Mucosa of descending colon (tissue), 3 donors: ENCODE data around the gene TRAM2. TPM values are rescaled to one million over a fixed set of nuclear protein-coding genes. Genes with fewer than 3 reads are reported as not detected.
A peak's percentile ranks its signal among the peaks of the same experiment; 100 is the strongest.

ENCODE experiments used
- ATAC-seq: fragments of 200-7000 bp; cut with Tn5 transposase; one replicate; pipeline ENCODE4 v1.9.1; 2020; ENCODE audit warnings: mild to moderate bottlenecking, moderate library complexity
- DNase-seq, 3 donors: peaks; one replicate each; pipeline ENCODE4 v3.0.0-alpha.2; 2020
- H3K36me3 ChIP-seq: fragments of 200-600 bp; one replicate; pipeline ENCODE4 v1.8.0; 2021; ENCODE audit warnings: low read depth, mild to moderate bottlenecking
- H3K4me1 ChIP-seq: fragments of 200-600 bp; one replicate; pipeline ENCODE4 v1.8.0; 2021; ENCODE audit warnings: low read depth, mild to moderate bottlenecking
- H3K4me3 ChIP-seq: fragments of 200-600 bp; one replicate; pipeline ENCODE4 v1.8.0; 2021; ENCODE audit warnings: mild to moderate bottlenecking
- H3K9me3 ChIP-seq: fragments of 200-600 bp; one replicate; pipeline ENCODE4 v1.8.0; 2021; ENCODE audit warnings: mild to moderate bottlenecking
- intact Hi-C, 2 donors: fragments of 100-400 bp; cut with DNase I in 1 of 2; cut with micrococcal nuclease in 1 of 2; formaldehyde crosslinking; loops; one replicate each; pipeline versions ENCODE4 v1.11.0 to v1.11.1; 2022; cut with DNase I, micrococcal nuclease
- total RNA-seq, 3 donors: library from RNA; stranded (reverse); fragmentation: NEBNext Ultra II Directional in 2 of 3; extraction: Animal tissue kit (Norgen Biotek cat#: 25700) in 2 of 3; gene quantifications; one replicate each; pipeline versions ENCODE4 v1.2.1 to v1.2.4, GENCODE V29; 2021 to 2023
- TF ChIP-seq, protein P1 (sequence below): fragments of 200-600 bp; IDR thresholded peaks from one replicate; pipeline ENCODE4 v1.8.0; 2022; ENCODE audit warnings: antibody characterized with exemption, mild to moderate bottlenecking
- donor health status: DM: no; HTN: no; CAD: no; lungs with moderate emphysema.
- donor health status: DM: no; HTN: no; CAD: no.
- donor health status: DM: no; HTN: yes; CAD: no.

TRAM2 gene
- total RNA-seq, 3 donors from 2014 or later: 20.3 to 25.0 (median 24.1) TPM

DNA sequence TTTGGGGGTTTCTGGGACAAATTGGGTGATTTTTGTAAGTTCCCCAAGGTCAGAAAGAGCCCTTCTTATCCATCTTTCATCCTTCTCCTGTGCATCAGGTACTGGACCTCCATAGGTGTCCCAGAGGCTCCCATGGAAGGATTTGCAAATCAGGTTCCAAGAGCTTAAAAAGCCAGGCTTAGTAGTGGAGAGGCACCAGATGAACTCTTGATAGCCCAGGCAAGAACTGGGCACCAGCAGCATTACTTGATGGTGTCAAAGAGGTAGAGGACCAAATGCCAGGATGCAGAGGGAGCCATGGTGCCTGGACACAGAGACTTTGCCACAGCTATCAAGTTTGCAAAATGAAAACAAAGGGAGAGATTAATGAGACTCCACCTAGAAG, 20.9 kb upstream of the TRAM2 start:
- DNase-seq (no peak), ATAC-seq (no peak)
- Histone ChIP-seq H3K9me3 (no peaks in the 10 kb centered on the region), H3K4me3 (no peak overlapping the region), H3K36me3 (no peaks in the 10 kb centered on the region), H3K4me1 (peaks cover 8% of the 10 kb centered on the region)
- intact Hi-C loops: loop anchor here (5.0 to 10.0 kb wide), 2 partner anchors 67 to 180 kb away; no protein-coding TSS in a partner anchor
- TF ChIP-seq, protein P1, sequence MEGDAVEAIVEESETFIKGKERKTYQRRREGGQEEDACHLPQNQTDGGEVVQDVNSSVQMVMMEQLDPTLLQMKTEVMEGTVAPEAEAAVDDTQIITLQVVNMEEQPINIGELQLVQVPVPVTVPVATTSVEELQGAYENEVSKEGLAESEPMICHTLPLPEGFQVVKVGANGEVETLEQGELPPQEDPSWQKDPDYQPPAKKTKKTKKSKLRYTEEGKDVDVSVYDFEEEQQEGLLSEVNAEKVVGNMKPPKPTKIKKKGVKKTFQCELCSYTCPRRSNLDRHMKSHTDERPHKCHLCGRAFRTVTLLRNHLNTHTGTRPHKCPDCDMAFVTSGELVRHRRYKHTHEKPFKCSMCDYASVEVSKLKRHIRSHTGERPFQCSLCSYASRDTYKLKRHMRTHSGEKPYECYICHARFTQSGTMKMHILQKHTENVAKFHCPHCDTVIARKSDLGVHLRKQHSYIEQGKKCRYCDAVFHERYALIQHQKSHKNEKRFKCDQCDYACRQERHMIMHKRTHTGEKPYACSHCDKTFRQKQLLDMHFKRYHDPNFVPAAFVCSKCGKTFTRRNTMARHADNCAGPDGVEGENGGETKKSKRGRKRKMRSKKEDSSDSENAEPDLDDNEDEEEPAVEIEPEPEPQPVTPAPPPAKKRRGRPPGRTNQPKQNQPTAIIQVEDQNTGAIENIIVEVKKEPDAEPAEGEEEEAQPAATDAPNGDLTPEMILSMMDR: no peak

DNA sequence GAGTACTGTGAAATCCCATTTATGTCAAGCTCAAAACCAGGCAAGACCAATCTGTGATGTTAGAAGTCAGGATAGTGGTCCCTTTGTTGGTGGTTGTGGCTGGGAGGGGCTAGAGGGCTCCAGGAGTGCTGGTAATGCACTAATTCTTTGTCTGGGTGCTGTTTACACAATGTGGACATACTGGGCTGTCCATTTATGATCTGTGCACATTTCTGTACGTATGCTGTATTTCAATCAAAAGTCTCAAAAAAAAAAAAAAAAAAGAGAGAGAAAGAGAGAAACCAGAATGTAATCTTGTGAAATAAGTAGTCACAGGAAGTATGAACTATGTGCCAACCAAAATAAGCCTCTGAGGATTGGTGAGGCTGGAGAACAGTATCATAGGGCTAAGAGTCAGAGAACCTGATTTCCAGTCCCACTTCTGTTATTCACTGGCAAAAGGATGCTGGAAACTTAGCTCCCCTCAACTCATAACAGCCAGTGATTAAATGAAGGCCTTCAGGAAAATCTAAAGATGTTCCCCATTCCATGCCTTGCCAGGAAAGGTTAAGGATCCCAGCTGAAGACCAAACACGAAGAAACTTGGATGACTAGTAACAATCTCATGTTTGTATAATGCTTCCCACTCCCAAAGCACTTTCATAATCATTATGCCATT, 19.6 kb upstream of the TRAM2 start:
- TF ChIP-seq, protein P1: no peak
- intact Hi-C loops: loop anchor here (5.0 to 10.0 kb wide), 2 partner anchors 68 to 179 kb away; no protein-coding TSS in a partner anchor
- ATAC-seq: no peak
- H3K4me1 ChIP-seq: peaks cover 8% of the 10 kb centered on the region
- H3K9me3 ChIP-seq: no peaks in the 10 kb centered on the region
- DNase-seq: no peak
- H3K4me3 ChIP-seq: no peak overlapping the region
- no peaks in the 10 kb centered on the region for H3K36me3 ChIP-seq

DNA sequence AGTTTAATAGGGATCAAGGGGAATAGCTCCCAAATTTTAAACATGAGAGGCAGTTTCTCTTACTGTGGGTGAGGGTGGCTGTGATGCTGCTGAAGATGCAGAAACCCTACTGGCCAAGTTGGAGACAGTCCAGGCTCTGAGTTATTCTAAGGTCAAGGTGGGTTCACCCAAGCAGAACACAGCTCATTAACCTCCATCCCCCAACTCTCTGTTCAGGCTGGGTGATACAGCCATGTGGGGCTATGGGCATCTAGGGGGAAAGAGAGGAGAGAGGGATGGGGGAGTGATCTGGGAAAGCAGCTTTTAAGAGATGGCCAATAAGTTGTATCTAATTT, 18.9 kb upstream of the TRAM2 start:
- ATAC-seq (no peak), DNase-seq (no peak)
- TF ChIP-seq, protein P1: no peak
- peaks cover 8% of the 10 kb centered on the region for H3K4me1 ChIP-seq
- no peaks in the 10 kb centered on the region for H3K36me3 ChIP-seq
- H3K4me3 ChIP-seq: no peak overlapping the region
- intact Hi-C loops: loop anchor here (5.0 to 10.0 kb wide), 2 partner anchors 69 to 178 kb away; no protein-coding TSS in a partner anchor
- no peaks in the 10 kb centered on the region for H3K9me3 ChIP-seq

DNA sequence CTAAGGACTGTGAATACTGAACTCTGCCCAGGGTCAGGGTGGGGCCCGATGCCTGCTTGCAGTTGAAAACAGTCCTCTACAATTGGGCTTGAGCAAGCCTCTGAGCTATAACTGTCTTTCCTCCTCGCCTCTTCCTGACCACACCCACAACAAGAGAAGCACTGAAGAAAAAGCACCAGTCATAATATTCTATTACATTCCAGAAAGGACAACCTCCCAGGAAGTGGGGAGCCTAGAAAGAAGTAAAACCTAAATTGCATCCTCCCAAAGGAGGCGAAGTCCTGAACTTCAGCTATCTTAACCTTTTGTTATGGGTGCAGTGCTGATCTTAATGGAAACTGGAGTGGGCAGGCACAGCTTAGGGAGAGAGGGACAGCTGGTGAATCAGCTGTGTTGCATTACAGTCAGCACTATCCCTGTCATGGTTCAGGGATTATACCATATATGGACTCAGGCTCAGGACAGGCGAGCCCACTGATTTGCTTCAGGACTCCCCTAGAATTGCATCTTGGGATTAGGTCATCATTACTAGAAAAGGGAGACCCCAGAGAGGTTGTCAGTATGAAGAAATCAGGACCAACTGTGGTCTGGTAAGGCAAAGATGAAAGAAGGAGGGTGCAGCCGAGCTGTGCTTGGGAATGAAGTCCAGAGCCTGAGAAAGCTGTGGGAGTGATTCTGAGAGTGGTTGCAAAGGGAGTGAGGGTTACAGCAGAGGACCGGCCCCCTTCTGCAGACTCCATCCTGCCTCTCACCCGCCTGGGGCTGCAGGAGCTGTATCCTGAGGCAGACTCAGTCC, 18.3 kb upstream of the TRAM2 start:
- DNase-seq: peak; percentile 61 to 65 (median 64)
- intact Hi-C loops: loop anchor here (5.0 to 10.0 kb wide), 2 partner anchors 70 to 178 kb away; no protein-coding TSS in a partner anchor
- Histone ChIP-seq H3K36me3 (no peaks in the 10 kb centered on the region), H3K4me1 (peaks cover 8% of the 10 kb centered on the region), H3K9me3 (no peaks in the 10 kb centered on the region), H3K4me3 (no peak overlapping the region)
- ATAC-seq: peak; percentile 90
- TF ChIP-seq, protein P1: no peak

DNA sequence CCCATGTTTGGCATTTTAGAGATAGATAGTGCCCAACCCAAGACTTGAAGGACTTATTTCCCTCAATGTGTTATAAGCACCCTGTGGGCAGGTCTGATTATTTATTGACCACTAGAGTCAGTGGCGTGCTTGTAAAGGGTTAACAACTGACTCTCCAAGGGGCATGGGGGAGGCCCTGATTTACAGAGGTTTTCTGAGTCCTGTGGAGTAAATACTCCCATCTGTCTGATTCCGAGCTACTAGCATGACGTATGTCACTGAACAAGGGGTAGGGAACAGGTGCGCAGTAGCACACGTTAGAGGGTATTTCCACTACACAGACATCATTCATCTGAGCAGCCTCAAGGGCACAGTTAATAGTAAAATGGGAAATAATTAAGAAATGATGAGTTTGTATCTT, 17.4 kb upstream of the TRAM2 start:
- TF ChIP-seq, protein P1: no peak
- DNase-seq (no peak), ATAC-seq (no peak)
- Histone ChIP-seq H3K36me3 (no peaks in the 10 kb centered on the region), H3K9me3 (no peaks in the 10 kb centered on the region), H3K4me1 (peaks cover 8% of the 10 kb centered on the region), H3K4me3 (no peak overlapping the region)
- intact Hi-C loops: loop anchor here in 1 of 2 donors (10.0 kb wide), 1 partner anchor 71 kb away; no protein-coding TSS in a partner anchor
